Measurements from ENCODE around the gene PTP4A2. TPM values are rescaled to one million over a fixed set of nuclear protein-coding genes. Genes with fewer than 3 reads are reported as not detected.
A peak's percentile ranks its signal among the peaks of the same experiment; 100 is the strongest.

Gene PTP4A2
- total and polyA plus RNA-seq, 2 of the 13 experiments (the other 11 are each of a cell fraction or from before 2014, with no cell fraction given) = 173 to 225 TPM

GRCh38 chr1:31910933-31911332, 27.2 kb downstream of the PTP4A2 start (continued):
- TF ChIP-seq ZHX2 (IDR thresholded peaks at IDR 0.05; ENCODE audit: low read depth) = no peak
- no peak for TF ChIP-seq ZHX2 (CRISPR knock-in tag; IDR thresholded peaks at IDR 0.05; ENCODE audit: borderline replicate concordance)
- peak; percentile 43; the same call in 1 of the 2 replicates for TF ChIP-seq DPF2 (CRISPR knock-in tag; IDR thresholded peaks at IDR 0.05; ENCODE audit: borderline replicate concordance, low read depth)
- peak; percentile 49; the same call in 1 of the 2 replicates for TF ChIP-seq NR2C2 (CRISPR knock-in tag; IDR thresholded peaks at IDR 0.05; ENCODE audit: borderline replicate concordance)
- TF ChIP-seq PRMT3 (CRISPR knock-in tag; IDR thresholded peaks at IDR 0.05; ENCODE audit: borderline replicate concordance, low read depth) = no peak
- TF ChIP-seq, protein P1, sequence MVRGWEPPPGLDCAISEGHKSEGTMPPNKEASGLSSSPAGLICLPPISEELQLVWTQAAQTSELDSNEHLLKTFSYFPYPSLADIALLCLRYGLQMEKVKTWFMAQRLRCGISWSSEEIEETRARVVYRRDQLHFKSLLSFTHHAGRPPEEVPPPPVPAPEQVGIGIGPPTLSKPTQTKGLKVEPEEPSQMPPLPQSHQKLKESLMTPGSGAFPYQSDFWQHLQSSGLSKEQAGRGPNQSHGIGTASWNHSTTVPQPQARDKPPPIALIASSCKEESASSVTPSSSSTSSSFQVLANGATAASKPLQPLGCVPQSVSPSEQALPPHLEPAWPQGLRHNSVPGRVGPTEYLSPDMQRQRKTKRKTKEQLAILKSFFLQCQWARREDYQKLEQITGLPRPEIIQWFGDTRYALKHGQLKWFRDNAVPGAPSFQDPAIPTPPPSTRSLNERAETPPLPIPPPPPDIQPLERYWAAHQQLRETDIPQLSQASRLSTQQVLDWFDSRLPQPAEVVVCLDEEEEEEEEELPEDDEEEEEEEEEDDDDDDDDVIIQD (CRISPR knock-in tag; IDR thresholded peaks at IDR 0.05; ENCODE audit: low read depth) = peak; percentile 65
- peak; percentile 48; the same call in 1 of the 2 replicates for TF ChIP-seq RCOR2 (CRISPR knock-in tag; IDR thresholded peaks at IDR 0.05)
- 0 out of 2 replicates have a peak, but pooled peaks have one; percentile 28 for TF ChIP-seq PPARG (CRISPR knock-in tag; conservative IDR thresholded peaks at IDR 0.05)
- TF ChIP-seq, protein P2, sequence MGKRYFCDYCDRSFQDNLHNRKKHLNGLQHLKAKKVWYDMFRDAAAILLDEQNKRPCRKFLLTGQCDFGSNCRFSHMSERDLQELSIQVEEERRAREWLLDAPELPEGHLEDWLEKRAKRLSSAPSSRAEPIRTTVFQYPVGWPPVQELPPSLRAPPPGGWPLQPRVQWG (CRISPR knock-in tag; IDR thresholded peaks at IDR 0.05; ENCODE audit: borderline replicate concordance, low read depth) = no peak
- no peak for TF ChIP-seq NPAS2 (CRISPR knock-in tag; IDR thresholded peaks at IDR 0.05; ENCODE audit: borderline replicate concordance)
- peak; percentile 69 for TF ChIP-seq MIXL1 (CRISPR knock-in tag; IDR thresholded peaks at IDR 0.05)
- TF ChIP-seq NFE2L2 (IDR thresholded peaks at IDR 0.05; ENCODE audit: low read length) = peak; percentile 36; the same call in 1 of the 2 replicates
- TF ChIP-seq GABPB1 (CRISPR knock-in tag; IDR thresholded peaks at IDR 0.05) = 0 out of 2 replicates have a peak, but pooled peaks have one; percentile 19
- TF ChIP-seq ZFP41 (CRISPR knock-in tag; IDR thresholded peaks at IDR 0.05; ENCODE audit: borderline replicate concordance) = no peak
- TF ChIP-seq, protein P3, sequence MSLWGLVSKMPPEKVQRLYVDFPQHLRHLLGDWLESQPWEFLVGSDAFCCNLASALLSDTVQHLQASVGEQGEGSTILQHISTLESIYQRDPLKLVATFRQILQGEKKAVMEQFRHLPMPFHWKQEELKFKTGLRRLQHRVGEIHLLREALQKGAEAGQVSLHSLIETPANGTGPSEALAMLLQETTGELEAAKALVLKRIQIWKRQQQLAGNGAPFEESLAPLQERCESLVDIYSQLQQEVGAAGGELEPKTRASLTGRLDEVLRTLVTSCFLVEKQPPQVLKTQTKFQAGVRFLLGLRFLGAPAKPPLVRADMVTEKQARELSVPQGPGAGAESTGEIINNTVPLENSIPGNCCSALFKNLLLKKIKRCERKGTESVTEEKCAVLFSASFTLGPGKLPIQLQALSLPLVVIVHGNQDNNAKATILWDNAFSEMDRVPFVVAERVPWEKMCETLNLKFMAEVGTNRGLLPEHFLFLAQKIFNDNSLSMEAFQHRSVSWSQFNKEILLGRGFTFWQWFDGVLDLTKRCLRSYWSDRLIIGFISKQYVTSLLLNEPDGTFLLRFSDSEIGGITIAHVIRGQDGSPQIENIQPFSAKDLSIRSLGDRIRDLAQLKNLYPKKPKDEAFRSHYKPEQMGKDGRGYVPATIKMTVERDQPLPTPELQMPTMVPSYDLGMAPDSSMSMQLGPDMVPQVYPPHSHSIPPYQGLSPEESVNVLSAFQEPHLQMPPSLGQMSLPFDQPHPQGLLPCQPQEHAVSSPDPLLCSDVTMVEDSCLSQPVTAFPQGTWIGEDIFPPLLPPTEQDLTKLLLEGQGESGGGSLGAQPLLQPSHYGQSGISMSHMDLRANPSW (CRISPR knock-in tag; IDR thresholded peaks at IDR 0.05; ENCODE audit: borderline replicate concordance) = no peak
- no peak for TF ChIP-seq MBNL3 (CRISPR knock-in tag; conservative IDR thresholded peaks at IDR 0.05)
- no peak for TF ChIP-seq SIN3A (IDR thresholded peaks at IDR 0.05; ENCODE audit: borderline replicate concordance, low read depth, low read length)
- TF ChIP-seq SOX13 (IDR thresholded peaks at IDR 0.05) = no peak; the same call in 1 of the 2 replicates
- TF ChIP-seq SOX13 (CRISPR knock-in tag; conservative IDR thresholded peaks at IDR 0.05 in 1 of 2, IDR thresholded peaks at IDR 0.05 in 1 of 2) = peak in 1 of 2 experiments; percentile 72; a peak in 2 of 4 replicates

All from HepG2 (cell line).